Upper lobe of left lung (tissue), 6 donors: Measurements from ENCODE around the gene ERI3. TPM values are rescaled to one million over a fixed set of nuclear protein-coding genes. Genes with fewer than 3 reads are reported as not detected.

ENCODE experiments used
- ATAC-seq, 2 donors: fragments of 200-7000 bp; cut with Tn5 transposase; one replicate each; pipeline ENCODE4 v1.9.1; 2022; ENCODE audit warnings: mild to moderate bottlenecking in 2 of 2, moderate library complexity in 2 of 2; ENCODE audit not compliant: low FRiP score in 2 of 2
- DNase-seq, 2 donors: peaks; one replicate each; pipeline ENCODE4 v3.0.0-alpha.2; 2019 to 2020
- H3K27ac ChIP-seq, 4 donors: fragments of 200-600 bp; sonication (generic); one replicate each; pipeline ENCODE4 v1.5.1; 2016 to 2019
- H3K27me3 ChIP-seq, 4 donors: fragments of 200-600 bp; sonication (generic); one replicate each; pipeline ENCODE4 v1.5.1; 2017 to 2019
- H3K36me3 ChIP-seq, 4 donors: fragments of 200-600 bp; sonication (generic); one replicate each; pipeline ENCODE4 v1.5.1; 2016 to 2019
- H3K4me1 ChIP-seq, 4 donors: fragments of 200-600 bp; sonication (generic); one replicate each; pipeline ENCODE4 v1.5.1; 2018 to 2019
- H3K4me3 ChIP-seq, 4 donors: fragments of 200-600 bp; sonication (generic); one replicate each; pipeline ENCODE4 v1.5.1; 2017 to 2019; ENCODE audit warnings: mild to moderate bottlenecking in 2 of 4, moderate library complexity in 1 of 4
- H3K9me3 ChIP-seq, 4 donors: fragments of 200-600 bp; sonication (generic); one replicate each; pipeline ENCODE4 v1.5.1; 2018 to 2019
- CTCF ChIP-seq, 6 experiments: fragments of 450-650 bp in 4 of 6; fragments of 200-600 bp in 2 of 6; sonication (generic) in 2 of 6; IDR thresholded peaks; one replicate each; pipeline ENCODE4 v1.5.1; 2016 to 2019; ENCODE audit warnings: antibody characterized with exemption in 6 of 6
- EP300 ChIP-seq, 4 donors: sonication (generic); formaldehyde crosslinking; IDR thresholded peaks; one replicate each; pipeline ENCODE4 v1.5.1; 2017; ENCODE audit warnings: antibody characterized with exemption in 4 of 4, control low read depth in 2 of 4
- POLR2A ChIP-seq, 4 donors: fragments of 450-650 bp; IDR thresholded peaks; one replicate each; pipeline ENCODE4 v1.5.1; 2016 to 2017; ENCODE audit warnings: antibody characterized with exemption in 4 of 4, mild to moderate bottlenecking in 2 of 4
- POLR2AphosphoS5 ChIP-seq, 2 donors: sonication (generic); formaldehyde crosslinking; IDR thresholded peaks; one replicate each; pipeline ENCODE4 v1.5.1; 2017; ENCODE audit warnings: antibody characterized with exemption in 2 of 2
- WGBS, 2 donors: methylation state at CpG; one replicate each; pipeline ENCODE4 v1.1.5; 2017 to 2018; 5-methylcytosine and 5-hydroxymethylcytosine counted together
- total RNA-seq, 6 donors: library from RNA; depleted of rRNA in 4 of 6; stranded (reverse); fragments of >200 nt in 4 of 6; gene quantifications; one replicate each; pipeline versions ENCODE4 v1.1.0 to v1.2.1, GENCODE V29; 2016 to 2021
- donor health status: DM: no; HTN: no; CAD: no; lungs with moderate emphysema.
- donor health status: DM: no; HTN: yes; CAD: no; lungs with severe emphysema.

Gene ERI3
- total RNA-seq, 6 donors from 2014 or later: 27.0 to 43.7 (median 39.3) TPM

- Histone ChIP-seq H3K4me1 (no peaks in the 10 kb centered on the region), H3K4me3 (no peak overlapping the region), H3K36me3 (peaks cover 3 to 48% (median 20%) of the 10 kb centered on the region in 4 donors), H3K27me3 (no peaks in the 10 kb centered on the region), H3K9me3 (no peaks in the 10 kb centered on the region), H3K27ac (no peak overlapping the region)
- WGBS, 2 donors: 86 to 91% methylated on average over 7 of the region's 7 CpGs
- TF ChIP-seq POLR2AphosphoS5 (IDR thresholded peaks at IDR 0.05) (no peak), CTCF (IDR thresholded peaks at IDR 0.05) (no peak), EP300 (IDR thresholded peaks at IDR 0.05) (no peak), POLR2A (IDR thresholded peaks at IDR 0.05) (no peak)
- ATAC-seq (no peak), DNase-seq (no peak)
Measured at GRCh38 chr1:44296806-44297205, 58.3 kb downstream of the ERI3 start.

GRCh38 chr1:44296086-44296485 is 59.0 kb downstream of the ERI3 start:
- ATAC-seq: no peak
- H3K36me3 ChIP-seq: peaks cover 3 to 42% (median 19%) of the 10 kb centered on the region in 4 donors
- DNase-seq: no peak
- no peak overlapping the region for H3K4me3 ChIP-seq
- no peaks in the 10 kb centered on the region for H3K9me3 ChIP-seq
- no peaks in the 10 kb centered on the region for H3K4me1 ChIP-seq
- 85 to 96% methylated on average over 6 of the region's 6 CpGs for WGBS, 2 donors
- TF ChIP-seq EP300 (IDR thresholded peaks at IDR 0.05) (no peak), POLR2A (IDR thresholded peaks at IDR 0.05) (no peak), CTCF (IDR thresholded peaks at IDR 0.05) (no peak), POLR2AphosphoS5 (IDR thresholded peaks at IDR 0.05) (no peak)
- H3K27me3 ChIP-seq: no peaks in the 10 kb centered on the region
- no peak overlapping the region for H3K27ac ChIP-seq

GRCh38 chr1:44294588-44295007 is 60.5 kb downstream of the ERI3 start:
- Histone ChIP-seq H3K27me3 (no peaks in the 10 kb centered on the region), H3K36me3 (peaks cover 3 to 53% (median 22%) of the 10 kb centered on the region in 4 donors), H3K4me1 (no peaks in the 10 kb centered on the region), H3K9me3 (no peaks in the 10 kb centered on the region), H3K27ac (no peak overlapping the region), H3K4me3 (no peak overlapping the region)
- DNase-seq: no peak
- WGBS, 2 donors: 63 to 85% methylated on average over 4 of the region's 4 CpGs
- peak in 1 of 2 donors; percentile 86 for ATAC-seq
- no peak for TF ChIP-seq POLR2AphosphoS5 (IDR thresholded peaks at IDR 0.05)
- TF ChIP-seq CTCF (IDR thresholded peaks at IDR 0.05): peak in 4 of 6 experiments; percentile 9 to 25 (median 22)

GRCh38 chr1:44293761-44294315 is 61.2 kb downstream of the ERI3 start:
- H3K4me1 ChIP-seq: no peaks in the 10 kb centered on the region
- TF ChIP-seq EP300 (IDR thresholded peaks at IDR 0.05) (no peak), CTCF (IDR thresholded peaks at IDR 0.05) (no peak), POLR2AphosphoS5 (IDR thresholded peaks at IDR 0.05) (no peak), POLR2A (IDR thresholded peaks at IDR 0.05) (no peak)
- ATAC-seq: peak in 1 of 2 donors; percentile 17
- no peak overlapping the region for H3K4me3 ChIP-seq
- no peaks in the 10 kb centered on the region for H3K27me3 ChIP-seq
- H3K36me3 ChIP-seq: peaks cover 3 to 53% (median 22%) of the 10 kb centered on the region in 4 donors
- WGBS, 2 donors: 47 to 66% methylated on average over 4 to 9 of the region's 9 CpGs
- H3K9me3 ChIP-seq: no peaks in the 10 kb centered on the region
- DNase-seq: peak in 1 of 2 donors; percentile 56
- H3K27ac ChIP-seq: no peak overlapping the region

GRCh38 chr1:44292651-44293050 is 62.4 kb downstream of the ERI3 start:
- TF ChIP-seq POLR2A (IDR thresholded peaks at IDR 0.05): no peak
- H3K36me3 ChIP-seq: peaks cover 3 to 44% (median 21%) of the 10 kb centered on the region in 4 donors
- DNase-seq (peak in 1 of 2 donors; percentile 64), ATAC-seq (no peak)
- 90 to 91% methylated on average over 10 of the region's 10 CpGs for whole genome bisulfite sequencing, 2 donors
- no peak overlapping the region for H3K27ac ChIP-seq
- H3K4me3 ChIP-seq: no peak overlapping the region
- H3K4me1 ChIP-seq: no peaks in the 10 kb centered on the region
- no peaks in the 10 kb centered on the region for H3K9me3 ChIP-seq
- H3K27me3 ChIP-seq: no peaks in the 10 kb centered on the region
